KMS-11 (cell line): ENCODE results near the gene CAMTA2.

Source experiments
- H2AFZ ChIP-seq: fragments of 200-600 bp; sonication (generic); 2 replicates; pipeline ENCODE4 v1.6.1; 2016; ENCODE audit warnings: antibody characterized with exemption, mixed run types, low read depth
- H3K27ac ChIP-seq: fragments of 200-600 bp; sonication (generic); 2 replicates; pipeline ENCODE4 v1.6.1; 2016; ENCODE audit warnings: mild to moderate bottlenecking, mixed run types
- H3K27me3 ChIP-seq: fragments of 200-600 bp; sonication (generic); 2 replicates; pipeline ENCODE4 v1.6.1; 2017; ENCODE audit warnings: mild to moderate bottlenecking, low read depth, mixed run types, moderate library complexity; ENCODE audit not compliant: insufficient read depth
- H3K36me3 ChIP-seq: fragments of 200-600 bp; sonication (generic); 2 replicates; pipeline ENCODE4 v1.6.1; 2017; ENCODE audit warnings: mild to moderate bottlenecking, mixed run types; ENCODE audit not compliant: insufficient read depth
- H3K4me1 ChIP-seq: fragments of 200-600 bp; sonication (generic); 2 replicates; pipeline ENCODE4 v1.6.1; 2016; ENCODE audit warnings: mild to moderate bottlenecking, low read depth, mixed run types; ENCODE audit not compliant: poor library complexity, severe bottlenecking
- H3K4me2 ChIP-seq: fragments of 200-600 bp; sonication (generic); 2 replicates; pipeline ENCODE4 v1.7.0; 2016; ENCODE audit warnings: mild to moderate bottlenecking, mixed run types
- H3K4me3 ChIP-seq: fragments of 200-600 bp; sonication (generic); IDR thresholded peaks from 2 replicates; pipeline ENCODE4 v1.6.1; 2017; ENCODE audit warnings: low read depth, low read length, mixed read lengths; ENCODE audit not compliant: insufficient read depth
- H3K79me2 ChIP-seq: fragments of 200-600 bp; sonication (generic); 2 replicates; pipeline ENCODE4 v1.6.1; 2016; ENCODE audit warnings: low read depth, mixed run types; ENCODE audit not compliant: insufficient read depth
- H3K9ac ChIP-seq: fragments of 200-600 bp; sonication (generic); 2 replicates; pipeline ENCODE4 v1.6.1; 2016; ENCODE audit warnings: mild to moderate bottlenecking, mixed run types
- H4K20me1 ChIP-seq: fragments of 200-600 bp; sonication (generic); 2 replicates; pipeline ENCODE4 v1.6.1; 2016; ENCODE audit warnings: mild to moderate bottlenecking, mixed run types; ENCODE audit not compliant: insufficient read depth
- CTCF ChIP-seq: fragments of 200-600 bp; sonication (generic); conservative IDR thresholded peaks from 2 replicates; pipeline ENCODE4 v1.6.1; 2017; ENCODE audit warnings: low read depth, mild to moderate bottlenecking, antibody characterized with exemption, low read length, moderate library complexity, mixed read lengths

The CAMTA2 gene

GRCh38 chr17:4939796-4940554, 47.5 kb downstream of the CAMTA2 start, which contains the start of the genes RNF167 and SLC25A11:
Gene RNF167, plus strand, starts transcription at chr17:4940268. Its CDS starts 642 bp downstream, at chr17:4940910.
Gene SLC25A11, minus strand, starts transcription at chr17:4940046. Its CDS starts 136 bp downstream, at chr17:4939910.
- peak within 1 kb of the TSS; percentile 60 for H3K27ac ChIP-seq
- no peaks in the 10 kb centered on the region for H3K79me2 ChIP-seq
- H3K36me3 ChIP-seq, result no peaks in the 10 kb centered on the region
- H3K4me1 ChIP-seq, result no peaks in the 10 kb centered on the region
- H2AFZ ChIP-seq, result no peak within 1 kb of the TSS; the same call in 1 of the 2 replicates
- peak within 1 kb of the TSS; percentile 73; the same call in 1 of the 2 replicates for H3K9ac ChIP-seq
- H4K20me1 ChIP-seq, result no peaks in the 10 kb centered on the region
- H3K27me3 ChIP-seq, result no peaks in the 10 kb centered on the region
- H3K4me2 ChIP-seq, result peak within 1 kb of the TSS; percentile 45; the same call in 1 of the 2 replicates
- H3K4me3 ChIP-seq, result no peak within 1 kb of the TSS
- TF ChIP-seq CTCF, result no peak

- Histone ChIP-seq H3K27me3 (no peaks in the 10 kb centered on the region), H3K4me2 (no peak overlapping the region), H3K79me2 (no peaks in the 10 kb centered on the region), H3K27ac (peak overlapping the region; percentile 60; the same call in 1 of the 2 replicates), H3K36me3 (no peaks in the 10 kb centered on the region), H3K4me1 (no peaks in the 10 kb centered on the region), H4K20me1 (no peaks in the 10 kb centered on the region), H3K4me3 (no peak overlapping the region), H2AFZ (no peak overlapping the region; the same call in 1 of the 2 replicates), H3K9ac (peak overlapping the region; percentile 47; the same call in 1 of the 2 replicates)
- TF ChIP-seq CTCF, result no peak
Measured at GRCh38 chr17:4939546-4939795, 48.0 kb downstream of the CAMTA2 start.

GRCh38 chr17:4938688-4939545, 48.6 kb downstream of the CAMTA2 start:
- H3K79me2 ChIP-seq, result no peaks in the 10 kb centered on the region
- H3K4me3 ChIP-seq, result no peak overlapping the region
- no peak overlapping the region; the same call in 1 of the 2 replicates for H3K4me2 ChIP-seq
- no peak for TF ChIP-seq CTCF
- H3K27me3 ChIP-seq, result no peaks in the 10 kb centered on the region
- no peaks in the 10 kb centered on the region for H4K20me1 ChIP-seq
- no peaks in the 10 kb centered on the region for H3K36me3 ChIP-seq
- no peaks in the 10 kb centered on the region for H3K4me1 ChIP-seq
- peak overlapping the region; percentile 60; the same call in 1 of the 2 replicates for H3K27ac ChIP-seq
- H3K9ac ChIP-seq, result peak overlapping the region; percentile 47; the same call in 1 of the 2 replicates
- no peak overlapping the region for H2AFZ ChIP-seq

GRCh38 chr17:4938069-4938491, 49.4 kb downstream of the CAMTA2 start:
- no peak overlapping the region for H3K27ac ChIP-seq
- no peaks in the 10 kb centered on the region for H3K79me2 ChIP-seq
- H3K4me1 ChIP-seq, result no peaks in the 10 kb centered on the region
- no peak overlapping the region for H3K9ac ChIP-seq
- H3K4me2 ChIP-seq, result no peak overlapping the region
- no peaks in the 10 kb centered on the region for H3K36me3 ChIP-seq
- H3K27me3 ChIP-seq, result no peaks in the 10 kb centered on the region
- TF ChIP-seq CTCF, result no peak
- no peaks in the 10 kb centered on the region for H4K20me1 ChIP-seq
- no peak overlapping the region for H2AFZ ChIP-seq
- H3K4me3 ChIP-seq, result no peak overlapping the region
